HUDEP-2 (cell line): ENCODE data around the gene EDAR.

ENCODE experiments used
- DNase-seq, 76 experiments: peaks; one replicate each; lab custom pipeline; 2025; ENCODE audit not compliant: unreplicated experiment in 76 of 76; lab: John Stamatoyannopoulos, UW

The EDAR gene

GRCh38 chr2:109005686-109006204 lies 16.7 kb upstream of the EDAR start:
- DNase-seq: no peak

DNA sequence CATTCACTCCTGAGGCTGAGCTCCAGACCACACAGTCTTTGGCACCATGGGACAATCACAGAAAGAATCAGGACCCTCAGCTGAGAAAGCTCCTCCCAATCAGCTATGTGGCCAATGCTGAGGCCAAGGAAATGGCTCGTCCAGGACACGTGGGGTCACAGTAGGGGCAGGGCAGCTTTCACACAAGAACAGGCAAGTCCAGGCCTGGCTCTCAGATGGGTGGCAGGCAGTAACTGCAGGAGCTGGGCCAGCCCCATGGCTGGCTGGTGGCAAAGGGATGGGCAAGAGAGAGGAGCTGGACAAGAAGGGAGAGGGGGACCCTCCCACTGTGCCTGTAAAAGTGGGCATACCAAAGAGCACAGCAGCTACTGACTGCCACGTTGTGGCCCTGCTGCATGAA lies 12.2 kb upstream of the EDAR start:
- no peak for DNase-seq

- no peak for DNase-seq
Measured at GRCh38 chr2:109000738-109001137, 11.7 kb upstream of the EDAR start.

DNA sequence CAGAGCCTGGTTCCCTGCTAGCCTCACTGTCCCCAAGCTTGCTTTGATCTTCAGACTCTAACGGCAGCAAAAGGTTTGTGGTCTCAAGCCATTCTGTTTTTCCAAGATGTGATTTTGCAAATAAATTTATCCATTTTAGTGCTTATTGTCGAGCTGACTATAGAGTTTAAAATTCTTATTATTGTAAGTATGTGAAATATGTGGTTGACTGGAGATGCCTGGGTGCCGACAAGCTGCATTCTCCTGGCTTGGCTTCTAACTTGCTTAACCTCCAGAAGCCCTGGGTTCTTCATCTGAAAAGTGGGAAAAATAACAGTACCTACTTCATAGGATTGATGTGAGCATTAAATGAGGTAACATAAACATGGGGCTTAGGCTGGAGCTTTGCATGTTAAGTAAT lies 9.9 kb upstream of the EDAR start:
- DNase-seq: no peak

DNA sequence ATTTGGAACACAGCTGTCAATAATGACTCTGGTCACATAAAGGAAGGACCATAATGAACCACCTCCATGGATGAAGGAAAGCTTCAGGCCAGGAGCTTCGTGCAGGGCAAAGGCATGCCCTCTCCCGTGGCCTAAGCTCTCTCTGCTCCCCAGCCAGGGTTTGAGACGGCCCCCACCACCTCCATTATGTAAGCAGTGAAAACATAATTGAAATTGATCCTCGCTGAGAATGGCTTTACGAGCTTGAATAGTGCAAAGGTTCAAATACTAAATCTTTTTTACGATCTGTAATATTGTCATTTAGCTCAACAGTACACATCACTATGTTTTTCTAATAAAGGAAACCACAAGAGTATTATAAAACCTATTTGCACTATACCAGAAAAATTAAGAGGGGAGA lies 5.2 kb upstream of the EDAR start:
- DNase-seq: no peak

GRCh38 chr2:108993095-108993937 lies 4.3 kb upstream of the EDAR start:
- DNase-seq: no peak

- no peak for DNase-seq
Measured at GRCh38 chr2:108988076-108988795, 784 bp downstream of the EDAR start.

DNA sequence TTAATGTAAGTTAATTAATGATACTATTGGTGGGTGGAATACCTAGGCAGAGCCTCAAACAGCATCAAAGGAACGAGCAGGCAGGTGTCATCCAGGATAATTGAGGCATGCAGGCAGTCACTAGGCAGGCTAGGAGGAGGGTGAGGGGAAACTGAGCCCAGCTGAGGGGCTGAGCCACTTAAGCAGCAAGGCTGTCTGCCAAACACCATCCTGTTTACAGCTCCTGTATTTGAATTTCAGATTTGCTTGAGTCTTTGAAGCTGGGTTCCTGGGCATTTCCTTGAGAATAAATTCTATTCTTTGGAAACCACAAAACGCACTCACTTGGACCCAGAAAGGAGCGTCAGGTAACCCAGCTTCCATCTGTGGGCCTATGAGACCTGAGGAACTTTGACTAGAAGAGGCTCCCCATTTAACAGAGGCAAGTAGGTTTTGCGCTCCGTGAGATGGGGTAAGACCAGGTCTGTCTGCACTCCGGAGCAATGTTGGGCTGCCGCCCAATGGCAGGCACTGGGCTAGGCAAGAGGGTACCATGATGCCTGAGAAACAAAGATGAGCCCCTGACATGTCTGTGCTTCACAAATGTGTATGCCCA lies 2.0 kb downstream of the EDAR start:
- DNase-seq: no peak

DNA sequence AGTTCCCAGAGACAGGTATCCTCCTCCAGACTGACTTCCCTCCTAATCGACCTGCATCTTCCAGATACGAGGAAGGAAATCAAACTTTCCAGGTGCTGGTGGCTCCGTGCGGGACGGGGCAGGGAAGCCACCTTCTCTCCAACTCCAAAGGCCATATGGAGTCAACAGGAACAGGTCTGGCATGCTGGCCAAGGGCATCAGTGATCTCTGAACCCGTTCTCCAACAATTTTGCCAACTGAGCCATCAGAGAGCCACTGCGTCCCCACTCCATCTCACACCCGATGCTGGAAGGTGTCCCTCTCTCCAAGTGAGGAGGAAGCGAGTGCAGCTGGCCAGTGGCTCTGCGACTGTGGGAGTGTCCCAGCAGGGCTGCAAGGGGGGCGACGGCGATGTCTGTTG lies 5.4 kb downstream of the EDAR start:
- DNase-seq: no peak

DNA sequence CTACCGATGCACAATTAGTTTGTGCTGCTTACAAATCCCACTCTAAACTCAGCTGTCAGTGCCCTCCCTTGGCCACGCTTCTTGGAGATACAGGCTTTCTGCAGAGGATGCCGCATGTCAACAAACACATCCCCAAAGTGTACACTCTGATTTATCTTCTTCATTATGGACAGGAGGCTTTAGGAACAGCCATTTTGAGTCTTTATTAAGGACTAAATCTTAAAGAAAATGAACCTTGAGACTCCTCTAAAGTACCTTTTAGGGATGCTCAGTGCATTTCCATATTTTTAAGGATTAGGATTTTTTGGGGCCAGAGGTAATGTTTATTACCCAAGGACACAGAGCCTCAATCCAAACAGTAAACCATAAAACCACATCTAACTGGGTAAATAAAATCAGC lies 6.0 kb downstream of the EDAR start:
- no peak for DNase-seq

DNA sequence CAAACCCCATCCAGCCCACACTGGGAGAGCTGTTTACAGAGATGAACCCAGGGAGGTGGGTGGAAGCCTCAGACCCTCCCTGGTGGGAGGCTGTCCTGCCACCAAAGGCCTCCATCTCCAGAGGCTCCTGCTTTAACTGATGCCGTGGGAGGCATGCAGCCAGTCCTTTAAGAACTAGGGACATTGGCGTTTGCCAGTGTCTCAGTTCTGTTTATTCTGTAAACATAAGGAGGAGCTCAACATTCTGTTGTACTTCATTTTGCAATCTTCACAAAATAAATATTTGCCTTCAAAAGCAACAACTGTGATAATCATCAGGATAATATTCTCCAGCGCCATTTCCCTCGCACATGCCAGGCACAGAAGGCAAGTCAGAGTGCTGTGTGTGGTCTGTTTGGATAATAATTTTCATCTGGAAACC lies 6.8 kb downstream of the EDAR start:
- no peak for DNase-seq

GRCh38 chr2:108981846-108982245 lies 7.2 kb downstream of the EDAR start:
- no peak for DNase-seq

- no peak for DNase-seq
Measured at GRCh38 chr2:108980076-108980475, 8.9 kb downstream of the EDAR start.

DNA sequence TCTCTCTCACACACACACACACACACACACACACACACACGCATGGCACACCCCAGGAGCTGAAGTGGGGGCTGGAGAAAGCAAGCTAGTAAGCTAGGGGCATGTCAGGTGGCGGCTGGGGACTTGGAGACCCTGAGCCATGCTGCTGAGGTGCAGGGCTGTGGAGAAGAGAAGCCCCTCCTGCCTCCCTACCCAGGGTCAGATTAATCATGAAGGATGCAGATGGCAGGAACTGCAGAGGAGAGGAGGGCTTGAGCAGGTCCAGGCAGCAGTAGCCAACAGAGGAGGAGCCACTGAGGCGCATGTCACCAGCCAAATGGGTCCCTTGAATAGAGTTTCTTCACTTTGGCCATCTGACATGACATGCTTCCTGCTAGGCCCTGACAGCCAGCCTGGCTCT lies 9.6 kb downstream of the EDAR start:
- DNase-seq: no peak

DNA sequence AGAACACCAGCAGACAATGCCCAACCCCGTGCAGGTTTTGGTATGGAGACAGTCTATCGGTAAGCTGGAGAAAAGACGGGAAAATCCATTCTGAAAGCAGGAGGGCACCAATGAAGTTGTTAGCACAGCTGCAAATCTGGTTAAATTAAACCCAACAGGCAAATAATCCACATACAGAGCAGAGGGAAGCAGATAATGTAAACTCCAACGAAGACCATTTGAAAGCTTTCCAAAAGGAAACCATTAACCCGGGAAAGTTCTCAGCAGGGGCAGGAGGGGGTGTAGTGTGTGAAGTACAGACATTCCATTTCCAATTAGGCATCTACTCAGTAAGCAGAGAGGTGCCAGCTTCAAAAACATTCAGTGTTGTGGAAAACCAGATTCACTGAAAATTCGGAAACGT lies 10.3 kb downstream of the EDAR start:
- DNase-seq: no peak

- DNase-seq: no peak
Measured at GRCh38 chr2:108975613-108976435, 13.2 kb downstream of the EDAR start.

DNA sequence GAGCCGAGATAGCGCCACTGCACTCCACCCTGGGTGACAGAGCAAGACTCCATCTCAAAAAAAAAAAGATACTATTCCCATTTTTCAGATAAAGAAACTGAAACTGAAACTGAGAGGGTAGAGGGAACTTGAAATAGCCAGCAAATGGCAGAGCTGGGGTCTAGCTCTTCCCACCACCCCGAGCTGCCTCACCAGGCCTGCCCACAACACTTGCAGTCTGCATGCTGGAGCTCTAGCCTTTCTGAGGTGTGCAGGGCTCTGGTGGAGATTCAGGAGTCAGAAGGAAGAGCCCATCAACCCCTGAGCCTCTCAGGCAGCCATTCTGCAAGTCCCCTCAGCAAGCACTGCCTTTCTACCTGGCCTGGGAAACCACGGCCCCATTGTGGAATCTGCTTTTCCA lies 14.3 kb downstream of the EDAR start:
- no peak for DNase-seq

GRCh38 chr2:108972663-108973062 lies 16.4 kb downstream of the EDAR start:
- no peak for DNase-seq

DNA sequence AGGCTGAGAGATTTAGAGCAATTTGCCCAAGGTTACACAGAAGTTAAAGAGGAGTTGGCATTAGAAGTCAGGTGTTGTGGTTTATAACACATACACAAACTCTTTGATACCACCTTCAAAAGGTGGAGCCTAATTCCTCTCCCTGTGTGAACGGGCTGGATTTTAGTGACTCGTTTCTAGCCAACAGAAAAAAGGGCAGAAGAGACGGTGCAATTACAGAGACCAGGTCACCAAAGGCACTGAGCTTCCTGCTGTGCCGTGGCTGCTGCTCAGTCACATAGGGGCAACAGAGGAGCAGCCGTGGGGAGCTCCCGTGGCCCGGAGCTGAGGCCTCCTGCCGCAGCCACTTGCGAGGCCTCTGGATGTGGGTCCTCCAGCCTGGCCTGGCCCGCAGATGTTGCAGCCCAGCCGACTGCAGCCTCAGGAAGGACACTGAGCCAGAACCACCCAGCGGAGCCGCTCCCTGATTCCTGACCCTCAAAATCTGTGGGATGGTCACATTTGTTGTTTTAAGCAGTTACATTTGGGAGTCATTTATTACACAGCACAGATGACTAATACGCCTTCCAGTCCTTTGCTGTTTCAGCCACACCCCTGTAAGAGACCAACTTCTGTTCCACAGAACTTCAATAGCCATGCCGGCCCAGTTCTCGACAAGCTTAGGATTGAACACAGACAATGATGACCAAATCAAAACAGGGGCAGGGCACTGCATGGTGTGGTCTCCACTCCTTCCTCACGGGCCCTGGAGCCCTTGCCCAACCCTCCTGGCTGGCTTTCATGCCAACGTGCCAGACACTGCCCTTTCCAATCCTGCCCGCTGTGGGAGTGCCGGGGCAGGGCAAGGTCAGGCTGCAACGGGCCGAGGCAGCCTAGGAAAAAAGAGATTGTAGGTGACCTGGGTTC lies 17.1 kb downstream of the EDAR start:
- DNase-seq: no peak

DNA sequence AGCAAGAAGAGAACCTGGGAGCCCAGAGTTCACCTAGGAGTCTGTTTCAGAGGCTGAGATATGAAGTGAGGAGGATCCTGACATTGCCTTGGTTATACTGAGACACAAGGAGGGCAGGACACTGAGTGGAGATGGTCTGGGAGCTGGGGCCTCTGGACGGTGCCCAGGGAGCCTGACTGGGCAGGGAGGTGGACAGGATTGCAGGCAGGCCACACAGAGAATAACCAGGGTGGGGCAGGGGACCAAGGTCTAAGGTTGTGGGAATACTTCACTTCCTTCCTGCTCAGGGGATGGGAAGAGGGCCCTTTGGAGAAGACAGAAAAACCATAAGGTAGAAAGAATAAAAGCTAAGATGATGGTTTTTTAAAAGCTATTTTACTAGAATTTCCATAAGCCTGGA lies 18.7 kb downstream of the EDAR start:
- no peak for DNase-seq
